Measurements from ENCODE around the gene UPK1B.

- TF ChIP-seq, protein P1, sequence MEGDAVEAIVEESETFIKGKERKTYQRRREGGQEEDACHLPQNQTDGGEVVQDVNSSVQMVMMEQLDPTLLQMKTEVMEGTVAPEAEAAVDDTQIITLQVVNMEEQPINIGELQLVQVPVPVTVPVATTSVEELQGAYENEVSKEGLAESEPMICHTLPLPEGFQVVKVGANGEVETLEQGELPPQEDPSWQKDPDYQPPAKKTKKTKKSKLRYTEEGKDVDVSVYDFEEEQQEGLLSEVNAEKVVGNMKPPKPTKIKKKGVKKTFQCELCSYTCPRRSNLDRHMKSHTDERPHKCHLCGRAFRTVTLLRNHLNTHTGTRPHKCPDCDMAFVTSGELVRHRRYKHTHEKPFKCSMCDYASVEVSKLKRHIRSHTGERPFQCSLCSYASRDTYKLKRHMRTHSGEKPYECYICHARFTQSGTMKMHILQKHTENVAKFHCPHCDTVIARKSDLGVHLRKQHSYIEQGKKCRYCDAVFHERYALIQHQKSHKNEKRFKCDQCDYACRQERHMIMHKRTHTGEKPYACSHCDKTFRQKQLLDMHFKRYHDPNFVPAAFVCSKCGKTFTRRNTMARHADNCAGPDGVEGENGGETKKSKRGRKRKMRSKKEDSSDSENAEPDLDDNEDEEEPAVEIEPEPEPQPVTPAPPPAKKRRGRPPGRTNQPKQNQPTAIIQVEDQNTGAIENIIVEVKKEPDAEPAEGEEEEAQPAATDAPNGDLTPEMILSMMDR (IDR thresholded peaks at IDR 0.05 in 4 of 5, conservative IDR thresholded peaks at IDR 0.05 in 1 of 5) = no peak
- TF ChIP-seq POLR2A (IDR thresholded peaks at IDR 0.05) = no peak
These were observed 15.4 kb upstream of the UPK1B start for GRCh38 chr3:119157971-119158370.
